Stimulated activated naive CD4-positive, alpha-beta T cell treated with Interleukin-2 at 50 U/mL for 16 hours (primary cell): ENCODE measurements around the gene THNSL1.
"Not testable (repeated sequence)": the region's sequence is repeated elsewhere in the genome, so short reads cannot be mapped to it uniquely, and the experiment has no call there.

Source experiments
- DNase-seq: peaks from one replicate; lab custom pipeline; 2025; lab: John Stamatoyannopoulos, UW

THNSL1 gene

DNA sequence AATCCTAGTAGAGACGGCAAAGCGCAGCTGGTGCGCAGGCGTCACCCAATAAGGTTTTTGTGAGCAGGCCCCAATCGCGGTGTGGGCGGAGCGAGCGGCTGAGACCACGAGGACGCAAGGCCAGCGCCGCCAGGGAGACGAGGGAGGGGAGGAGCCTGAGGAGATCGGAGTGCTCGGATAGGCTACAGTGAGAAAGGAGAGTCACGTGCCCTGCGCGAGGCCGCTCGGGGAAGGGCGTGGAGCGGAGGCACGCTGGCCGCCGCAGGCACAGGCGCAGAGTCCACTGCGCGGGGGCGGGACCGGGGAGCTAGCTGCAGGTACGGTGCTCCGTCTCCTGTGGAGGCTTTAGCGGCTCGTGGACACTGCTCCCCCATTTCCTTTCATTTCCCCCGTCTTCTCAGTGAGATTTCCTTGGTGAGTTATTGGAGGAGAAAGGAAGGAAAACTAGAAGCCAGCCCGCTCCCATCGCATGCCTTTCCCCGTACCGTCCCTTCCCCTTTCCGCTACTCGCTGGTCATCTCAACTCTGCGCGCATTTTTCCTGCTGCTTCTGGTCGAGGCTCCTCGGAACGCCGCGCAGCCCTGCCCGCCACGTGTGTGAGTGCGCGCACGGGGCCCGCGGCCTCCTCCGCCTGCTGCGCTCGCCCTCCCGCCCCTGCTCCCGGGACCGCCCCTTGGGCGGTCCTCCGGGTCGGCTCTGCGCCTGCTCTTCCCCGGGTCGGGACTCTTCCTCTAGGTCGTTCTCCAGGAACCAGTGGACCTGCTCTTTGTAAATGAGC, at the start of gene THNSL1:
TSS of gene THNSL1 (plus strand) at position 237 of the 778 bp plus-strand sequence. CDS start 6,612 bp downstream, outside the sequence.
- peak; percentile 100 for DNase-seq

DNA sequence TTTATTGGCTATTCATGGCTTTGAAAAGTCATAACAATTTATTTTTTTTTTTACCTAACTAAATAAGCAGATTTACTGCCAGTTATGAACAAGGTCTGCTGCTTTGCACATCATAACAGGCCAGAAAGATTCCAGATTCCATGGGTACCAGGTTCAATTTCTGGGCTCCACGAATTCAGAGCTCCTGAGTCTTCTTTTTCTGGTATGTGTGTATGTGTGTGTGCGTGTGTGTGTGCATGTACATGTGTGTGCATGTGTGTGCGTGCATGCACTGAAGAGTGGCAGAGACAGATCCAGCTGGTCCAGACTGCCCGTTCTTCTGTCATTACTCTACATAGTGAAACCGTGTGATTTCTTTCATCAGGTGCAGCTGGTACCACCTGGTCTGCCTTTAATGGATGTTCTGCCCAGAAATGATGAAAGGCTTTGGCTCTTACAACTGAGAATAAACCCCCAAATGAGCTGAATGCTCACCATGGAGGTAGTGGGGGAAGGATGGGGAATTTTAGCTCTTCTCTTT, 49.4 kb upstream of the THNSL1 start:
- no peak for DNase-seq

GRCh38 chr10:24968349-24968748, 48.1 kb upstream of the THNSL1 start:
- DNase-seq, result no peak

- DNase-seq, result not testable (repeated sequence)
Measured at GRCh38 chr10:24968951-24969350, 47.5 kb upstream of the THNSL1 start.

GRCh38 chr10:24969841-24970281, 46.6 kb upstream of the THNSL1 start:
- DNase-seq, result no peak

DNA sequence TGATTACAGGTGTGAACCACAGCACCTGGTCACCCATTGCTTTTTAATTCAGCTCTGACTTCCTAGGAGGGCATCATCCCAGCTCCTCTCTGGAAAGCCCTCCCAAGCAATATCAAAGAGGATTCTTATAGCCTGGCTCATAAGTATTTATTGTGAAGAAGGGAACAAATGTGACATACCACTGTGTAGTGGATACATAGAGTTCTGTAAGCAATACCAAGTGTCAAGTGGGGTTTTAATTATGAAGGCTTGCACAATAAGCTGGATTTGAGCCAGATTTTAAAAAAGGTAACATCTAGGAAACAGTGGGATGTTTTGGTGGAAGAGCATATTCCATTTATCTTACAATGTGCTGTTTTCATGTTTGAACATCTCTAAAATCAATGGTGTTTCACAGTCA, 45.0 kb upstream of the THNSL1 start:
- no peak for DNase-seq

DNA sequence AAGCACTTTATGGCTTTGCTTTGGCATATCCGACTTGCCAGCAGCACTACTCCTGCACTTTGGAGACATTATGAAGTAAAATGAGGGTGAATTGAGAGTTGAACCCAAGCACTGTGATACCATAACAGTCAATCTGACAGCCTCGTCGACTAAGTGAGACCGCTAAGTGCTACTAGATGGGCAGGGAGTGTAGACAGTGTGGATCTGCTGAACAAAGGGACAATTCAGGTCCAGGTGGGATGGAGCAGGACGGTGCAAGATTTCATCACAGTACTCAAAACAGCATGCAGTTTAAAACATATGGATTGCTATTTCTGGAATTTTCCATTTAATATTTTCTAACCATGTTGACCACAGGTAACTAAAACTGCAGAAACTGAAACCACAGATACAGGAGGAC, 43.2 kb upstream of the THNSL1 start:
- no peak for DNase-seq

GRCh38 chr10:24974976-24975375, 41.4 kb upstream of the THNSL1 start:
- no peak for DNase-seq

DNA sequence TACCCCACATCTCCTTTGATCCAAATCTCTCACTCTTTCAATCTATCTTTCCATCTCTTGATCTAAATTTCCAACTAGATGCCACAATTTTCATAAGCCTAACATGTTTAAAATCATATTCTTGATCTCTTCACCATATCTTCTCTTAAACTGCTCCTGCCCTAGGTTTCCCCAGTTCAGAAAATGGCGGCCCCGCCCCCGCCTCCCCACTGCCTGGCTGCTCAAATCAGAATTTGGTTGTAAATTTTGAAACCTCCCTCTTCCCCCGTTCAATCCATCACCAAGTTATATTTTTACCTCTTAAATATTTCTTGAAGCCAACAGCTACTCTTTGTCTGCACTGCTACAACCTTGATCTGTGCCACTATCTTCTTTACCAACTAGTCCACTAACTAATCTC, 36.7 kb upstream of the THNSL1 start:
- no peak for DNase-seq

- DNase-seq, result no peak
Measured at GRCh38 chr10:24981161-24981710, 35.2 kb upstream of the THNSL1 start.

DNA sequence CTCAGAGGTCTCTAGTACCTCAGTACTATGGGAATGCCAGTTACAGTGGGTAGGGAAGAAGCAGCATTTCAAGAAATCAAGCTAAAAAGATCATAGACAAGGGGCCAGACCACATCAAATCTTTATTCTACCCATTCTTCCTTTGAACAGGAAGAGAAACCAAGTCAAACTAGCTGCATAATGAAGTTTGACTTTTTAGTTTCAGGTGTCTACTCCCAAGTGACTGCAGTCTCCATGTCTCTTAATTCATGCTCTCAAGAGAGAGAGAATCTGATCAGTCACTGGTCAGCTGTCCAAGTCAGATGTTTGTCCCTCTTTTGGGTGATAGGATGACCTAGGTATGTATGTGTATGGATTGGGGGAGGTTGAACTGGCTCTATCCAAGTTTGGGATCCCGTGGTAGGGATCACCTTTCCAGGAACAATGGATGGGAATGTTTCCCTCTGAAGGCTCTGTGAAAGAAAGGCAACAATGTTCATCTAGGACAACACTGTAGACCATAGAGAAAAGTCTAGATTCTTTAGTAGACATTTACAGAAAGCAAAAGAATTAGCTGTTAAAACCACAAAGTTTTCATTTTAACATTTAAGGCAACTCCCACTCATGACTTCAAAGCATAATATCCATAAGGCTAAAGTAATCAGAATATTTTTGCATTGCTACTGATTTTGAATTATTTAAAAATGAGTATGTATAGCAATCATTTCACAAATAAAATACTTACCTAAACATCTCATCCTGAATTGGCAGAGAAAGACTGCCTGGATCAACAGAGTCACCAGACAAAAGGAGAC, 33.9 kb upstream of the THNSL1 start:
- no peak for DNase-seq

GRCh38 chr10:24983130-24983529, 33.3 kb upstream of the THNSL1 start:
- no peak for DNase-seq

- no peak for DNase-seq
Measured at GRCh38 chr10:24983946-24984345, 32.5 kb upstream of the THNSL1 start.

- no peak for DNase-seq
Measured at GRCh38 chr10:24984906-24985305, 31.5 kb upstream of the THNSL1 start.

- DNase-seq, result no peak
Measured at GRCh38 chr10:24988831-24989640, 27.4 kb upstream of the THNSL1 start.

GRCh38 chr10:24989867-24990266, 26.5 kb upstream of the THNSL1 start:
- no peak for DNase-seq

DNA sequence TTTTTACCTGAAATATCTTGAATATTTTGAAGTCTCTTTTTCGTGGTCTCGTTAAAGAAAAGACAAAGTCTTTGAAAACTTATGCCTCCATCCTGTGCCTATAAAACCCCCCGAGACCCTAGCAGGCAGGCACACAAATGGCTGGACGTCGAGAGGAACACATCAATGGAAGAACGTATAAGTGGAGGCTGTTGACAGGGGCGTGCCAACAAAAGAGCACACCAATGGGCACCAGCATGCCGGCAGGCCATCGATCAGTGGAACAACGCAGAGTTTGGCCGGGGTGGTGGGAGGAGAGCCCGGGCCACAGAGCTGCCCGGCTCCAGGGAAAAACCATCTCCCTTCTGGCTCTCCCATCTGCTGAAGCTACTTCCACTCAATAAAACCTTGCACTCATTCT, 25.1 kb upstream of the THNSL1 start:
- DNase-seq, result no peak

GRCh38 chr10:24992512-24993133, 23.8 kb upstream of the THNSL1 start:
- DNase-seq, result no peak

DNA sequence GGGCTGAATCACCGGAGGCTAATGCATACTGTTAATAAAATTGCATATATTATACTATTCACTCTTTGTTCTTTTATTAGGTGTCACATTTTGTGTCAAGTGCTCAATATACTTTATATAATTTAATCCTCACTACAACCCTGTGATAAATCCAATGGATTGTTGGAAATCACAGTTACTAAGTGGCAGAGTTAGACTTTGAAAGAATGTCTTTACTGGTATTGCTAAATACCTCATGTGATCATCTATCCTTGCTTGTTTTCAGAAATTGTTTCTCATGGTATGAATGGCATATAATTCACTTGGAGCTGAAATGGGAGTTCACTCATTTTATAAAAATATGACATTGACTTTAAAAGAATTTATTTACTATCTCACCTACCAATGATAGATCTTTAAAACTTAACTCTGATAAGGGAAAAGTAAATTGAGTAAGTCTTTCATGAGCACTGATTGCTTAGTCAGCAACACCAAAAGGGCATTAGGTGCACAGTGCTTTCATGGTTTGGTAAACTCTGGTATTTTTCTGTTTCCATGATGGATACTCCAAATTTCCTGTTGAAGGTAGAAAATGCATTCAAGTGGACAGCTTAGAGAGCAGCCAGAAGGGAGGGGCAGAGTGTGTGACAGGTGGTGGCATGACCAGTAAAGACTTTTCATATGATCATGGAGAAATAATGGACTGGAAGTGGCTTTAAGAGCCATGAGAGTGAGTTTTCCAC, 23.0 kb upstream of the THNSL1 start:
- DNase-seq, result no peak

DNA sequence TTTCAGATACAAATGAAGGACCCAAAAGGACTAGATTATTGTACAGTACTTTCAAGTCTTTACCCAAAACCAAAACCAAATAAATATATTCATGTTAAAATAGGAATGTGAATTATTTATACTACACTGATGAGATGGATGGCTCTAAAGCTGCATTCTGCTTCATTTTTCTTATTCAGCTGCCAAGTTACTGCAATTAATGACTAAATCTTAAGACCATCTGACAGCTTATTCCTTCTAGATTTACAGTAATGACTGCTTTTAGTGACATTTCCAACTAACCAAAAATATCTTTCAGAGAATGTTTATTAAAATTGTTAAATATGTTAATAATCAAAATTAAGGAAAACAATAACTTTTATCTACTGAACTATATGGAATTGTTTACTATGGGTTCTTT, 21.3 kb upstream of the THNSL1 start:
- DNase-seq, result no peak

DNA sequence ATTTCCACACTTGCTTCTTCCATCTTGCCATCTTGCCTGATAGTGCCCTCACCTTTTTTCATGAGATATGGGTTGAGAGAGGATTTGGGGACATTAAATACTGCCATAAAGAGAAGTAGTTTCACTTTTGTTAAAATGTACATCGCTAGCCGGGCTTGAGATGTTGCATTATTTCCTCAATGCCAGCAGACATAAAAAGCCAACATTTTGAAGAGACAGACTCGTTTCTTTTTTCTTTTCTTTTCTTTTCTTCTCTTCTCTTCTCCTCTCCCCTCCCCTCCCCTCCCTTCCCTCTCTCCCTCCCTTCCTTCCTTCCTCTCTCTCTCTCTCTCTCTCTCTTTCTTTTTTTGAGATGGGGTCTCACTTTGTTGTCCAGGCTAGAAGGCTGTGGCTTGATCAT, 18.4 kb upstream of the THNSL1 start:
- no peak for DNase-seq
